ENCODE data around the gene CBARP. TPM values are rescaled to one million over a fixed set of nuclear protein-coding genes. Genes with fewer than 3 reads are reported as not detected.

Gene CBARP
- total and polyA plus RNA-seq, 2 of the 13 experiments (the other 11 are each of a cell fraction or from before 2014, with no cell fraction given), result 1.2 to 1.4 TPM

- TF ChIP-seq ZUFSP (CRISPR knock-in tag; IDR thresholded peaks at IDR 0.05; ENCODE audit: borderline replicate concordance) (no peak), ZNF318 (CRISPR knock-in tag; IDR thresholded peaks at IDR 0.05) (no peak), ARHGAP35 (CRISPR knock-in tag; IDR thresholded peaks at IDR 0.05; ENCODE audit: borderline replicate concordance) (no peak; the same call in 1 of the 2 replicates), IKZF5 (CRISPR knock-in tag; IDR thresholded peaks at IDR 0.05) (no peak), ZNF484 (CRISPR knock-in tag; IDR thresholded peaks at IDR 0.05; ENCODE audit: borderline replicate concordance, low read depth) (no peak), YEATS2 (CRISPR knock-in tag; IDR thresholded peaks at IDR 0.05; ENCODE audit: borderline replicate concordance) (no peak), ZNF75D (CRISPR knock-in tag; IDR thresholded peaks at IDR 0.05; ENCODE audit: borderline replicate concordance) (no peak), ZBTB39 (CRISPR knock-in tag; IDR thresholded peaks at IDR 0.05) (no peak), CREB1 (IDR thresholded peaks at IDR 0.05) (no peak), CREB1 (CRISPR knock-in tag; IDR thresholded peaks at IDR 0.05) (no peak), MAFG (CRISPR knock-in tag; IDR thresholded peaks at IDR 0.05) (no peak), RELA (CRISPR knock-in tag; IDR thresholded peaks at IDR 0.05) (no peak), ZNF3 (CRISPR knock-in tag; IDR thresholded peaks at IDR 0.05) (no peak), MED1 (CRISPR knock-in tag; IDR thresholded peaks at IDR 0.05) (peak; percentile 56; the same call in 1 of the 2 replicates), ZMYM3 (CRISPR knock-in tag; IDR thresholded peaks at IDR 0.05) (no peak), ZSCAN25 (CRISPR knock-in tag; IDR thresholded peaks at IDR 0.05) (no peak), SMARCC2 (IDR thresholded peaks at IDR 0.05) (no peak)
These were observed 46.6 kb upstream of the CBARP start (continued) for GRCh38 chr19:1284293-1284978.
